NCI-H1694 (cell line): Measurements from ENCODE around the gene GYG2.

Experiments used
- DNase-seq: peaks from one replicate; lab custom pipeline; 2025; lab: John Stamatoyannopoulos, UW

GYG2 gene

GRCh38 chrX:2817036-2817435, 11.7 kb upstream of the GYG2 start:
- no peak for DNase-seq

DNA sequence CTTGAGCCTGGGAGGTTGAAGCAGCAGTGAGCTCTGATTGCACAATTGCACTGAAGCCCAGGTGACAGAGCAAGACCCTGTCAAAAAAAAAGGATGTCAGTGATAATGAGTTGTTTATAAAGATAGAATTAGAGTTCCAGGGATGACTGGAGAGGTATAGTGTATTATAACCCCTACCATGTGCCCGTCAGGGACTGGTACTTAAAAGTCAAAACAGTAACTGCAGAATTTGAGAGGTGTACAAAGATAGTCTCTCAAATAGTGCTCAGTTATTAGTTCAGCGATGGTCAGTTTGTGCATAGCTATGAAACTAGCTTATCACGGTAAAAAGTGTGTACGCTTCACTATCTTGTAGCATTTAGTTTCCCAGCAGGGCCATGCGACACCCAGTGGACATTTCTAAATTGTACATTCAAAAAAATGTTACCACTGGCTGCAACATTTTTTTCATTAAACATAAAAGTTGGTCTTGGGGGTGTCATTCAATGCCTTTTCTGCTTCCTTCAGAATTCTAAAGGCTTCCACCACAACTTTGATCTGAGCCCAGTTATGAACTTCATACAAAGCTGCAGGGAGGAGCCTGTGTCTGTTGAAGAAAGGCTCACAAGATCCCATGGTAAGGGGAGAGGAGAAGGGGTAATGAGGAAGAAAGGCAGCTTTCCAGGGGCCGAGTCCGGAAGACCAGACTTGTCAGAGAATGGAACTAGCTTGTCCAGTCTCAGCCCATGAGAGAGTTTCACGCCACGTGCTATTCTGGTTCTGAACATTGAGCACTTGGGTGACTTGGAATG, 9.2 kb upstream of the GYG2 start:
- DNase-seq: no peak

GRCh38 chrX:2820136-2820771, 8.5 kb upstream of the GYG2 start:
- no peak for DNase-seq

DNA sequence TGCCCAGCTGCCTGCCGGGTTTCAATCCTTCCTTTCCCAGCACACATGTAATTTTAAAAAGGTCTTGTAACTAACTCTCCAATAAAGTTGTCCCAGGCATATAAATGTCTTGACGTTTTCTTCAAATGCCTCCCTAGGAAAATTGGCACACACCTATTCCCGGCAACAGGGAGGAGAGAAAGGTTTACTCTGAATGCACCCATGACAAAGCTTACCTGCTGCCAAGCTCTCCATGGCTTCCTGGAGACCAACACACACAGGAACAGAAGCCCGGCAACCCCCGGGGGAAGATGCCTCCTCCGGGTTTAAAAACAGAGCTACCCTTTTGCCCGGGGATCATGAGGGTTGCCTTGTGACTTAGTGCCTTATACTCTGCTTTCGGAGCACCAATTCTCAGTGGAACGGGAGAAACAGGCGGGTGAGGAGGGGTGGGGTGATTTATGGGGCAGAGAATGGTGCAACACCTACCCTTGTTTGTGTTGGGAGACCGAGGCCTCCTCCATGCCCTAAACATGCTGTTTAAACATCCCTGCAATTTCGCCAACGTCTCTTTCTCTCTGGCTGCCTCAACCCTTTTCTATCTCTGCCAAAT, 4.8 kb upstream of the GYG2 start:
- DNase-seq: no peak

- DNase-seq: no peak
Observed at GRCh38 chrX:2824886-2825285, 3.8 kb upstream of the GYG2 start.

GRCh38 chrX:2828959-2829411, 255 bp downstream of the GYG2 start:
- DNase-seq: no peak

GRCh38 chrX:2829469-2830246, 928 bp downstream of the GYG2 start:
- no peak for DNase-seq

GRCh38 chrX:2831471-2832228, 2.9 kb downstream of the GYG2 start:
- no peak for DNase-seq

- DNase-seq: no peak
Observed at GRCh38 chrX:2837961-2838360, 9.2 kb downstream of the GYG2 start.

DNA sequence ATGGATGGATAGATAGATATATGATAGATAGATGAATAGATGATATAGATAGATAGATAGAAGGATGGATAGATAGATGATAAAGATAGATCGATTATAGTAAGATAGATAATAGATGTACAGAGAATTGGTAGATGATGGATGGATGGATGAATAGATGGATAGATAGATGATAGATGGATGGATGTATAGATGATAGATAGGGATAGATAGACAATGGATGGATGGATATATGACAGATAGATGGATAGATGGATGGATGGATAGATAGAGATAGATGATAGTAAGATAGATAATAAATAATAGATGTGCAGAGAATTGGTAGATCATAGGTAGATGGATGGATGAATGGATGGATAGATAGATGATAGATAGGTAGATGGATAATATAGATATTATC, 12.2 kb downstream of the GYG2 start:
- DNase-seq: no peak

GRCh38 chrX:2841537-2841936, 12.8 kb downstream of the GYG2 start:
- no peak for DNase-seq

GRCh38 chrX:2846992-2847391, 18.3 kb downstream of the GYG2 start:
- no peak for DNase-seq

DNA sequence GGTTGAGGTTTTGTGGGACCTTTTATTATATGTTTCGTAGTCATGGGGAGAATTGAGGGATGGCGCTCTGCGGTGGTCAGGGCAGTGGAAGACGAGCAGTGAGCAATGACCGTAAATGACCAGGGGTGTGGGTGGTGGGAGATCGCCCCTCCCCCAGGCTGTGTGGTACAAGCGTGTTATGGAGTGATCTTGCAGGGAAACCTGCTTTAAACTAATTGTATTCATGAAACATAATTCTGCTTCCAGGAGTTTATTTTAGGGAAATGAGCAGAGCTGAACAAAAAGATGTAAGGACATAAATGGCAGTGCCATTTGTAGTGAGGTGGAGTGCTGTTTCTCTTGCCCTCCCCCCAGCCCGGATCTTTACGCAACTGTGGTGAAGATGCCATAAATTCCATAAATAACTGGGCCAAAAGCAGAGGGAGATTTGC, 20.2 kb downstream of the GYG2 start:
- no peak for DNase-seq

GRCh38 chrX:2854918-2855317, 26.2 kb downstream of the GYG2 start:
- no peak for DNase-seq

- no peak for DNase-seq
Observed at GRCh38 chrX:2855761-2856160, 27.0 kb downstream of the GYG2 start.

- DNase-seq: no peak
Observed at GRCh38 chrX:2857566-2857965, 28.8 kb downstream of the GYG2 start.

GRCh38 chrX:2859197-2859797, 30.6 kb downstream of the GYG2 start:
- no peak for DNase-seq

DNA sequence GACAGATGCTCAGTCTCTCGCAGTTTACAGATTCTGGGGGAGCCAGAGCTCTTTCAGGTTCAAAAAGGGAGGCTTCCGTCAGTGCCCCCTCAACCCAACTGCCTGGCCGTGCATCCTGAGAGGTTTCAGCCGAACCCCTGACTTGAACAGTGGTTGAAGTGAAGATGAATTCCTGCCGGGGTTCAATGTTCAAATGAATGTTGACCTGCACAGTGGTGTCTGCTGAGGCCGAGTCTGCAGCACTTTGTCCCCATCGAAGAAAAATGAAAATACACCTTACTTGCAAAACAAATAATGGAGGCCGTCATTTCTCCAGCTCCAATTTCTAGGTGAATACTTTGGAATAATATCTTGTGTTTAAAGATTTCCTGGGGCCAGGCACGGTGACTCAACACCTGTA, 33.7 kb downstream of the GYG2 start:
- no peak for DNase-seq

DNA sequence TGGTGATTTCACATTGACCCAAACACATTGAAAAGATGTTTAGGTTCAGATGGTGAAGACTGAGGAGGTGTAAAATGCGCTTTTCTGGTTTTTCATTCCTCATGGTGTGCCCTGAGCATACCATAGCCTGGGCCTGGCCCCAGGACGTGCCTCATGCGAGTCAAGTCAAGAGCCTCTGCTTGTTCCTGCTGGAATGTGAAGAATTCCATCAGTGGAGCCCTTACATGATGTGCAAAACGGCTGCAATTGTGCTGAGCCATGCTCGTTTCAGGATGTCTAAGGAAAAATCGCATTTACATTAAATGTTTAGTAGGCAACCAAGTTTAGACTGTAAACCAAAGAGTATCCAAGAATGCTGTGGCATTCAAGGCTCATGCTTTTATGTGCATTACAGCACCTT, 34.9 kb downstream of the GYG2 start:
- DNase-seq: no peak

GRCh38 chrX:2867206-2867605, 38.5 kb downstream of the GYG2 start:
- DNase-seq: no peak

GRCh38 chrX:2870650-2871049, 41.9 kb downstream of the GYG2 start:
- no peak for DNase-seq
